Spinal cord (tissue), 10 donors: Measurements from ENCODE around the gene ENDOU. TPM values are rescaled to one million over a fixed set of nuclear protein-coding genes. Genes with fewer than 3 reads are reported as not detected.

Source experiments
- DNase-seq, 6 donors: peaks; one replicate each; pipeline versions ENCODE4 v3.0.0 to v3.0.0-alpha.2; 2013 to 2015; ENCODE audit warnings: low spot score in 6 of 6, low read depth in 4 of 6
- H3K27ac ChIP-seq: one replicate; pipeline ENCODE4 v1.5.1; 2013; ENCODE audit warnings: low read depth, low read length, control low read depth
- H3K27me3 ChIP-seq: one replicate; pipeline ENCODE4 v1.6.1; 2013; ENCODE audit warnings: low read length; ENCODE audit not compliant: control insufficient read depth, insufficient read depth
- H3K36me3 ChIP-seq: one replicate; pipeline ENCODE4 v1.6.1; 2013; ENCODE audit warnings: low read length; ENCODE audit not compliant: control insufficient read depth, insufficient read depth
- H3K4me1 ChIP-seq: one replicate; pipeline ENCODE4 v1.6.1; 2013; ENCODE audit warnings: low read length; ENCODE audit not compliant: control insufficient read depth, insufficient read depth
- H3K4me3 ChIP-seq: one replicate; pipeline ENCODE4 v1.5.1; 2013; ENCODE audit warnings: low read depth, low read length, control low read depth
- H3K9me3 ChIP-seq: one replicate; pipeline ENCODE4 v1.6.1; 2013; ENCODE audit warnings: low read length; ENCODE audit not compliant: control insufficient read depth, insufficient read depth
- WGBS: methylation state at CpG from one replicate; pipeline ENCODE4 v1.1.5; 2013; ENCODE audit warnings: missing lambda C conversion rate; ENCODE audit not compliant: insufficient coverage; 5-methylcytosine and 5-hydroxymethylcytosine counted together
- long read RNA-seq, 4 donors: transcript quantifications; one replicate each; lab custom pipeline, GENCODE V29; 2026
- polyA plus RNA-seq, 2 donors: library from polyadenylated mRNA; unstranded; fragments of 120-200 nt; gene quantifications; one replicate each; pipeline ENCODE4 v1.2.1, GENCODE V29; 2013; ENCODE audit not compliant: insufficient read length in 2 of 2
- total RNA-seq, 2 donors: library from RNA; depleted of rRNA in 1 of 2; stranded (reverse); fragments of 120-200 nt in 1 of 2; fragments of >200 nt in 1 of 2; gene quantifications; one replicate each; pipeline versions ENCODE4 v1.2.3 to v1.2.4, GENCODE V29; 2013 to 2014
- donor health status: healthy.

Gene ENDOU, protein sequence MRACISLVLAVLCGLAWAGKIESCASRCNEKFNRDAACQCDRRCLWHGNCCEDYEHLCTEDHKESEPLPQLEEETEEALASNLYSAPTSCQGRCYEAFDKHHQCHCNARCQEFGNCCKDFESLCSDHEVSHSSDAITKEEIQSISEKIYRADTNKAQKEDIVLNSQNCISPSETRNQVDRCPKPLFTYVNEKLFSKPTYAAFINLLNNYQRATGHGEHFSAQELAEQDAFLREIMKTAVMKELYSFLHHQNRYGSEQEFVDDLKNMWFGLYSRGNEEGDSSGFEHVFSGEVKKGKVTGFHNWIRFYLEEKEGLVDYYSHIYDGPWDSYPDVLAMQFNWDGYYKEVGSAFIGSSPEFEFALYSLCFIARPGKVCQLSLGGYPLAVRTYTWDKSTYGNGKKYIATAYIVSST
- under 1 TPM; 0.40 to 0.50 TPM for total RNA-seq
- under 1 TPM; 0.32 to 0.33 TPM for polyA plus RNA-seq
- long read RNA-seq, donor 1: 0 reads
- long read RNA-seq, donor 2: 0 reads
- long read RNA-seq, donor 3: 0 reads
- long read RNA-seq, donor 4: 0 reads

- no peak within 1 kb of the TSS for H3K4me3 ChIP-seq
- H3K27ac ChIP-seq: no peak within 1 kb of the TSS
- H3K9me3 ChIP-seq: no peaks in the 10 kb centered on the region
- DNase-seq: no peak
- WGBS: 83% methylated on average over 8 of the region's 8 CpGs
- H3K27me3 ChIP-seq: no peaks in the 10 kb centered on the region
- H3K36me3 ChIP-seq: no peaks in the 10 kb centered on the region
- H3K4me1 ChIP-seq: peaks cover 18% of the 10 kb centered on the region
These were observed at the start of gene ENDOU for GRCh38 chr12:47725091-47725772. TSS of gene ENDOU (minus strand) at chr12:47725490. CDS start at chr12:47725413, 77 bp downstream.

DNA sequence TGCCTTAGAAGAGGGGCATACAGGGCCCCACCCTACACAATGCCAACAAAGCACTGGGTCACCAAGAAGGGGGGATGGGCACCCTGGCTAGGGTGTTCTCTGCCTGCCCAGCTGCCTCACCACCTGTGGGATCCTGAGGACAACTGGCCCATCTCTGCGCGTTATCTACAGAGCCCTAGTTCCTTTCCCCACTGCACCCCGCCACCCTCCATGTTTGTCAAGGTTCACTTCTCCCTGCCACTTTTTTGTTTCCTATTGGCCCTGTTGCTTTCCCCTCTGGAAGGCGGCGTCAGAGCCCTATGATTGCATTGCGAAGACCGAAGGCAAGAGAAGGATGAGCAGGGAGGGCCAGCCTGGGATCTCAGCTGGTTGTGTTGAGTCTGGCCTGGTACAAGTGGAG is 49.4 kb upstream of the ENDOU start:
- WGBS: 100% methylated on average over 4 of the region's 7 CpGs
- no peaks in the 10 kb centered on the region for H3K9me3 ChIP-seq
- no peaks in the 10 kb centered on the region for H3K27me3 ChIP-seq
- H3K4me3 ChIP-seq: no peak overlapping the region
- H3K27ac ChIP-seq: no peak overlapping the region
- peaks cover 13% of the 10 kb centered on the region for H3K36me3 ChIP-seq
- H3K4me1 ChIP-seq: peaks cover 60% of the 10 kb centered on the region
- DNase-seq: no peak

GRCh38 chr12:47773858-47774580 is 48.7 kb upstream of the ENDOU start:
- peak overlapping the region; percentile 58 for H3K4me3 ChIP-seq
- H3K9me3 ChIP-seq: no peaks in the 10 kb centered on the region
- H3K4me1 ChIP-seq: peaks cover 56% of the 10 kb centered on the region
- peaks cover 11% of the 10 kb centered on the region for H3K36me3 ChIP-seq
- H3K27me3 ChIP-seq: no peaks in the 10 kb centered on the region
- no peak overlapping the region for H3K27ac ChIP-seq
- peak in 1 of 6 donors; percentile 46 for DNase-seq
- 0% methylated on average over 3 of the region's 14 CpGs for WGBS

DNA sequence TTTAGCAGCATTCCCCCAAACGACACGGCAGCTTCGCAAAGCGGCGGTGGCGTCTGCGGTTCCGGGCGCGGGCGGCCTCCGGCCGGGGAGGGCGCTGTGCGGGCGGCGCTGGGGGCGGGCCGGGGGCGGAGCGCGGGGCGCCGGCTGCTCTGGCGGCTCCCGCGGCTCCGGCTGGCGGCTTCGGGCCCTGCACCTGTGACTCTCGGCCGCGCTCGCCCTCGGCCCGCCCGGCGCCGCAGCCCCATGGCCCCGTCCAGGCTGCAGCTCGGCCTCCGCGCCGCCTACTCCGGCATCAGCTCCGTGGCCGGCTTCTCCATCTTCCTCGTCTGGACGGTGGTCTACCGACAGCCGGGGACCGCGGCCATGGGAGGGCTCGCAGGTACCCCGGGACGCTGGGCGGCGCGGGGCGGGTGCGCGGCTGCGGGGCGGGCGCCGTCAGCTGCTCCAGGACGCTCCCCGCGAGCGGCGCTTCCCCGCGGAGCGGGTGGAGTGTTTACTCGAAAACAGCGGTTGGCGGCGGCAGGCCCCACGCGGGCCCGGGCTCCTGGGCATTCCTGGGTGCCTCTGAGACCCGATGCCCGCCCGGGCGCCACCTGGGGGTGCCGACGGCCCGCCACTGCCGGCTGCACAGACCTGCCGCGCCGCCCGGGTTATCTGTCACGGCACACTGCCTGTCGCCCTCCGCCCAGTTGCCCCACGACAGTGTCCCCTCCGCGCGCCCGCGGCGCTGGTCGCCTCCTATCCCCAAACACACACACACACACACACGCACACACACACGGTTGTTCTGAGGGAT is 48.0 kb upstream of the ENDOU start, which contains the start of gene SLC48A1:
Gene SLC48A1 (plus strand): TSS at position 177 of the 796 bp plus-strand sequence. CDS start 67 bp downstream, at position 244.
- Histone ChIP-seq H3K36me3 (peaks cover 11% of the 10 kb centered on the region), H3K4me1 (peaks cover 51% of the 10 kb centered on the region), H3K4me3 (peak within 1 kb of the TSS; percentile 58), H3K9me3 (no peaks in the 10 kb centered on the region), H3K27me3 (no peaks in the 10 kb centered on the region), H3K27ac (no peak within 1 kb of the TSS)
- WGBS: under 1% methylated on average over 97 of the region's 106 CpGs
- peak in 5 of 6 donors; percentile 53 to 91 (median 64) for DNase-seq

- no peak for DNase-seq
- H3K9me3 ChIP-seq: no peaks in the 10 kb centered on the region
- no peak overlapping the region for H3K27ac ChIP-seq
- peaks cover 7% of the 10 kb centered on the region for H3K36me3 ChIP-seq
- H3K4me1 ChIP-seq: peaks cover 45% of the 10 kb centered on the region
- WGBS: 5% methylated on average over 12 of the region's 17 CpGs
- peak overlapping the region; percentile 57 for H3K4me3 ChIP-seq
- H3K27me3 ChIP-seq: no peaks in the 10 kb centered on the region
These were observed 47.4 kb upstream of the ENDOU start for GRCh38 chr12:47772738-47773061.

DNA sequence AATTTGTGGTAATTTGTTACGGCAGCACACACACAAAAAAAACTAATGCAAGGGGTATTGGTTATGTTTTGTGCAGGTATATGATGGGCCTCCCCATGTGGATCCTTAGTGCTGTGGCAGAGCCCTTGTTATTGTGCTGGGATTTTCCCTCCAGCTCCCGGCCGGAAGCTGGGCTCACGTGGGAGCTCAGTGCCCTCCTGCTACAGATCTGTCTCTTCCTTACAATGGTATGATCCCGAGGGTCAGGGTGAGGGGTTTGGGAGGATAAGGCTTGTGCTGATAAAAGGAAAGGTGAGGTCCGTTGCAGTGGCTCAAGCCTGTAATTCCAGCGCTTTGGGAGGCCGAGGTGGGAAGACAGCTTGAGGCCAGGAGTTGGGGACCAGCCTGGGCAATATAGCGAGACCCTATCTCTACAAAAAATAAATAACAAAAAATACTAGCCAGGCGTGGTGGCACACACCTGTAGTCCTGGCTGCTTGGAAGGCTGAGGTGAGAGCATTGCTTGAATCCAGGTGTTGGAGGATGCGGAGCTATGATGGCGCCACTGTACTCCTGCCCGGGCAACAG is 46.9 kb upstream of the ENDOU start:
- peak overlapping the region; percentile 57 for H3K4me3 ChIP-seq
- no peaks in the 10 kb centered on the region for H3K27me3 ChIP-seq
- no peak for DNase-seq
- peaks cover 7% of the 10 kb centered on the region for H3K36me3 ChIP-seq
- H3K27ac ChIP-seq: no peak overlapping the region
- no peaks in the 10 kb centered on the region for H3K9me3 ChIP-seq
- H3K4me1 ChIP-seq: peaks cover 41% of the 10 kb centered on the region
- WGBS: 89% methylated on average over 3 of the region's 13 CpGs

DNA sequence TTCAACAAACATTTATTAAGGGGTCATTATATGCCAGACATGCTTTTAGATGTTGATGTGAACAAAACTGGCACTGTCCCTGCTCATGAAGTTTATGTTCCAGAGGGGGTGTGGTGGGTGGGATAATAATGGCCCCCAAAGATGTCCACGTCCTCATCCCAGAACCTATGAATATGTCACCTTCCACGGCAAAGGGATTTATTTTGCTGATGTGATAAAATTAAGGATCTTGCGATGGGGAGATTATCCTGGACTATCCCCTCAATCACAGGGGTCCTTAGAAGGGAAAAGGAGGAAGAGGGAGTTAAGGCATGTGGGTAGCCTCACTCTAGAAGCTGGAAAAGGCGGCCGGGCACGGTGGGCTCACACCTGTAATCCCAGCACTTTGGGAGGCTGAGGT is 46.0 kb upstream of the ENDOU start:
- no CpG with 5 or more reads among the region's 6 CpGs for WGBS
- DNase-seq: no peak

DNA sequence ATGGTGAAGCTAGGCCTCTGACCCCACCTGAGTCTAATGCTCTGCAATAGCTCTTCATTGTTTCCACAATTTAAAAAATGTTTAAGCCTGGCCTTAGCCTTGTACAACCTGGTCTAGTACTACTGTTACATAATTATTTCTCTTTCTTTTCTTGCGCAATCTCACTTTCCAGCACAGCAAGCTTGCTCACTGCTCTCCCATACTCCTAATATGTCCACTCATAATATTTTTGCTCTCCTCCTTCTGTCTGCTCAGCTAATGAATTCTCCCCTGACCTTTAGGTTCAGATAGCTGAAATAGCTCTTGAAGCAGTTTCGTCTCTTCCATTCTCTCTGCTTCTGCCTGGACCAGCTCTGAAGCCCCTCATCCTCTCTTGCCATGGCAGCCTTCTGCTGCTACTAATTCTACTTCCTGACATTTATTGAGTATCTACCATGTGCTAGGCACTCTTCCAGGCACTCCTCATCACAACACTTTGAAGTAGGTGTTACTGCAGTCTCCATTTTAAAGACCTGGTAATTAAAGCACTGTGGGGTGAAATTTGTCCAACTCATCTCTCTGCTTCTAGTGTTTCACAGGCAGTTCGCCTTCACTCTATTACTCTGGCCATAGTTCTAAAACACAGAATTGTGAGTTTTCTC is 44.9 kb upstream of the ENDOU start:
- no peaks in the 10 kb centered on the region for H3K9me3 ChIP-seq
- peaks cover 22% of the 10 kb centered on the region for H3K4me1 ChIP-seq
- no peak overlapping the region for H3K27ac ChIP-seq
- H3K36me3 ChIP-seq: peaks cover 5% of the 10 kb centered on the region
- no peaks in the 10 kb centered on the region for H3K27me3 ChIP-seq
- WGBS: 94% methylated on average over 1 of the region's 3 CpGs
- no peak overlapping the region for H3K4me3 ChIP-seq
- DNase-seq: no peak

More for the DNA sequence above, 46.0 kb upstream of the ENDOU start:
- Histone ChIP-seq H3K27me3 (no peaks in the 10 kb centered on the region), H3K9me3 (no peaks in the 10 kb centered on the region), H3K4me3 (no peak overlapping the region), H3K36me3 (peaks cover 7% of the 10 kb centered on the region), H3K27ac (no peak overlapping the region), H3K4me1 (peaks cover 33% of the 10 kb centered on the region)
